Thyroid gland (tissue), 4 donors: ENCODE measurements around the gene SLC9A4. TPM values are rescaled to one million over a fixed set of nuclear protein-coding genes. Genes with fewer than 3 reads are reported as not detected.

ENCODE experiments used
- DNase-seq, 2 donors: peaks; one replicate each; pipeline ENCODE4 v3.0.0-alpha.2; 2019
- H3K27ac ChIP-seq, 3 donors: fragments of 200-600 bp; sonication (generic); 1 replicate in 2 of 3; 2 replicates in 1 of 3; pipeline ENCODE4 v1.5.1; 2016 to 2019; ENCODE audit warnings: mild to moderate bottlenecking in 1 of 3, moderate library complexity in 1 of 3
- H3K27me3 ChIP-seq: fragments of 200-600 bp; sonication (generic); one replicate; pipeline ENCODE4 v1.5.1; 2019
- H3K36me3 ChIP-seq, 2 donors: fragments of 200-600 bp; sonication (generic); one replicate each; pipeline ENCODE4 v1.5.1; 2016 to 2019
- H3K4me1 ChIP-seq, 2 donors: fragments of 200-600 bp; sonication (generic); one replicate each; pipeline ENCODE4 v1.5.1; 2017 to 2019
- H3K4me3 ChIP-seq, 3 donors: fragments of 200-600 bp; sonication (generic); replicated peaks in 1 of 3; 1 replicate in 2 of 3; 2 replicates in 1 of 3; pipeline ENCODE4 v1.5.1; 2016; ENCODE audit warnings: mild to moderate bottlenecking in 1 of 3
- H3K9me3 ChIP-seq: fragments of 200-600 bp; sonication (generic); one replicate; pipeline ENCODE4 v1.5.1; 2017
- POLR2A ChIP-seq, 2 donors: fragments of 450-650 bp; IDR thresholded peaks; one replicate each; pipeline ENCODE4 v1.6.1; 2017; ENCODE audit warnings: antibody characterized with exemption in 2 of 2, mild to moderate bottlenecking in 2 of 2, moderate library complexity in 1 of 2
- WGBS, 2 donors: methylation state at CpG; one replicate each; pipeline ENCODE4 v1.1.5; 2017; 5-methylcytosine and 5-hydroxymethylcytosine counted together
- intact Hi-C: fragments of 100-400 bp; cut with DNase I; formaldehyde crosslinking; loops from one replicate; pipeline ENCODE4 v1.15.1; 2023
- total RNA-seq, 4 donors: library from RNA; depleted of rRNA; stranded (reverse); fragments of >200 nt; gene quantifications; one replicate each; pipeline ENCODE4 v1.2.3, GENCODE V29; 2016
- TF ChIP-seq, protein P1 (sequence below), 6 experiments: fragments of 200-600 bp in 3 of 6; fragments of 450-650 bp in 3 of 6; sonication (generic) in 3 of 6; IDR thresholded peaks; one replicate each; pipeline ENCODE4 v1.5.1; 2016 to 2019; ENCODE audit warnings: antibody characterized with exemption in 6 of 6, mild to moderate bottlenecking in 2 of 6, inconsistent platforms in 1 of 6, moderate library complexity in 1 of 6

The SLC9A4 gene
- total RNA-seq, 4 donors from 2014 or later, result not detected

DNA sequence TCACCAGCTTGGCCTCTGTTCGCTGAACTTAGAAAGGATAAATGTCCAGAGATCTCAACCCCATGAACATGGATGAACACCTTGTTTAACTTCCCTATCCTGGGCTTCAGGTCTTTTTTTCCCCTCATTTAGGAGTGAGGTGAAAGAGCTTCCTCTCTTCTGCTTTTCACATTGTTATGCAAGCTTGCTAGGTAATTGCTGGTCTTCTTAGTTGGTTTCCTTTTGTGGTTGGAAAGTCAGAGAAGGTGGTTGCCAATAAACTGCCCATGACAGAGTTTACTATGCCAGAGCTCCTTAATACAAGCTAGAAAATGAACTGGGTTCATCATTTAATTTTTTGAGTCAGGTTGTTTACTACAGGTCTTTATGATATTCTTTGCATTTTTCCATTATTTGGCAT lies 16.6 kb downstream of the SLC9A4 start:
- intact Hi-C loops, result no loop called here
- no peak overlapping the region for H3K27ac ChIP-seq
- no peaks in the 10 kb centered on the region for H3K36me3 ChIP-seq
- H3K9me3 ChIP-seq, result no peaks in the 10 kb centered on the region
- TF ChIP-seq, protein P1, sequence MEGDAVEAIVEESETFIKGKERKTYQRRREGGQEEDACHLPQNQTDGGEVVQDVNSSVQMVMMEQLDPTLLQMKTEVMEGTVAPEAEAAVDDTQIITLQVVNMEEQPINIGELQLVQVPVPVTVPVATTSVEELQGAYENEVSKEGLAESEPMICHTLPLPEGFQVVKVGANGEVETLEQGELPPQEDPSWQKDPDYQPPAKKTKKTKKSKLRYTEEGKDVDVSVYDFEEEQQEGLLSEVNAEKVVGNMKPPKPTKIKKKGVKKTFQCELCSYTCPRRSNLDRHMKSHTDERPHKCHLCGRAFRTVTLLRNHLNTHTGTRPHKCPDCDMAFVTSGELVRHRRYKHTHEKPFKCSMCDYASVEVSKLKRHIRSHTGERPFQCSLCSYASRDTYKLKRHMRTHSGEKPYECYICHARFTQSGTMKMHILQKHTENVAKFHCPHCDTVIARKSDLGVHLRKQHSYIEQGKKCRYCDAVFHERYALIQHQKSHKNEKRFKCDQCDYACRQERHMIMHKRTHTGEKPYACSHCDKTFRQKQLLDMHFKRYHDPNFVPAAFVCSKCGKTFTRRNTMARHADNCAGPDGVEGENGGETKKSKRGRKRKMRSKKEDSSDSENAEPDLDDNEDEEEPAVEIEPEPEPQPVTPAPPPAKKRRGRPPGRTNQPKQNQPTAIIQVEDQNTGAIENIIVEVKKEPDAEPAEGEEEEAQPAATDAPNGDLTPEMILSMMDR (IDR thresholded peaks at IDR 0.05), result no peak
- TF ChIP-seq POLR2A (IDR thresholded peaks at IDR 0.05), result no peak
- no peaks in the 10 kb centered on the region for H3K27me3 ChIP-seq
- no peaks in the 10 kb centered on the region for H3K4me1 ChIP-seq
- no peak overlapping the region for H3K4me3 ChIP-seq
- WGBS, 2 donors, result 89 to 98% methylated on average over 1 of the region's 1 CpG
- DNase-seq, result no peak

DNA sequence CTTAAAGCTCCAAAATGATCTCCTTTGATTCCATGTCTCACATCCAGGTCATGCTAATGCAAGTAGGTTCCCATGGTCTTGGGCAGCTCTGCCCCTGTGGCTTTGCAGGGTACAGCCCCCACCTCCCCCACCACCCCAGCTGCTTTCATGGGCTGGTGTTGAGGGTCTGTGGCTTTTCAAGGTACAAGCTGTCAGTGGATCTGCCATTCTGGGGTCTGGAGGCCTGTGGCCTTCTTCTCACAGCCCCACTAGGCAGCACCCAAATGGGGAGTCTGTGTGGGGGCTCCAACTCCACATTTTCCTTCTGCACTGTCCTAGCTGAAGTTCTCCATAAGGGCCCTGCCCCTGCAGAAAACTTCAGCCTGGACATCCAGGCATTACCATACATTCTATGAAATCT lies 19.0 kb downstream of the SLC9A4 start:
- no peak for DNase-seq
- Histone ChIP-seq H3K9me3 (no peaks in the 10 kb centered on the region), H3K4me3 (no peak overlapping the region), H3K27me3 (no peaks in the 10 kb centered on the region), H3K4me1 (no peaks in the 10 kb centered on the region), H3K27ac (no peak overlapping the region), H3K36me3 (no peaks in the 10 kb centered on the region)
- TF ChIP-seq, protein P1 (IDR thresholded peaks at IDR 0.05), result no peak
- no peak for TF ChIP-seq POLR2A (IDR thresholded peaks at IDR 0.05)
- intact Hi-C loops, result no loop called here

DNA sequence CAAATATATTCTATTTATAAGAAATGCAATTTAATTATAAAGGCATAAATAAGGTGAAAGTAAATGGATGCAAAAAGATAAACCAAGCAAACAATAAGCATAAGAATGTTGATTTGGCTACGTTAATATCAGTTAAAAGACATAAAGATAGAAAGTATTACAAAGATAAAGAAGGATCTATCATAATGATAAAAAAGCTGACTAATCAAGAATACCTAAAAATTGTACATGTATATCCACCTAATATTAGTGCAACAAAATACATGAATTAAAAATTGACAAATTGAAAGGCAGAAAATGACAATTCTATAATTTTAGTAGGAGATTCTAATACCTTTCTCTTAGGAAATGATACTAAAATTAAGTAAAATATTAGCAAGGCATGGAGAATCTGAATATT lies 21.5 kb downstream of the SLC9A4 start:
- Histone ChIP-seq H3K4me1 (no peaks in the 10 kb centered on the region), H3K27me3 (no peaks in the 10 kb centered on the region), H3K27ac (no peak overlapping the region), H3K36me3 (no peaks in the 10 kb centered on the region), H3K9me3 (no peaks in the 10 kb centered on the region), H3K4me3 (no peak overlapping the region)
- 93 to 94% methylated on average over 1 of the region's 1 CpG for WGBS, 2 donors
- no peak for DNase-seq
- TF ChIP-seq, protein P1 (IDR thresholded peaks at IDR 0.05), result no peak
- no peak for TF ChIP-seq POLR2A (IDR thresholded peaks at IDR 0.05)
- intact Hi-C loops, result no loop called here

DNA sequence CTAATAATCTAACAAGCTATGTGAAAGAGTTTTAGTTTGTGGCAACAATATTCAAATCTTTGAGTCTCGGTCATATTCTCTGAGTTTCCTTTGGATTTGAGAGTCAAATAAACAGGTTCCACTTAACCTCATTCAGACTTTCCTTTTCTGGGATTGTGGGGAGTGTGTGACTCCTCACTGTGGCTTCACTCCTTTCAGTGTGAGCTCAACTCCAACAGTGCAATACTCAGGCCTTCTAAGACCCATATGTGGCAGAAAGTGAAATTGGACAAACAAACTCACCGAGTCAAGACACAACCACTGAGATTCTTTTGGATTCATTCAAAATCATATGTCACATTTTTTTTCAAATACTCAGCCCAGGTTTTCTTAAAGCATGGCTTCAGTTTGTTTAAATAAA lies 25.4 kb downstream of the SLC9A4 start:
- WGBS, 2 donors, result 87% methylated on average over 2 of the region's 2 CpGs
- H3K9me3 ChIP-seq, result no peaks in the 10 kb centered on the region
- no peaks in the 10 kb centered on the region for H3K36me3 ChIP-seq
- H3K27me3 ChIP-seq, result no peaks in the 10 kb centered on the region
- no peak for DNase-seq
- intact Hi-C loops, result no loop called here
- H3K4me3 ChIP-seq, result no peak overlapping the region
- H3K27ac ChIP-seq, result no peak overlapping the region
- TF ChIP-seq POLR2A (IDR thresholded peaks at IDR 0.05), result no peak
- TF ChIP-seq, protein P1 (IDR thresholded peaks at IDR 0.05), result no peak
- H3K4me1 ChIP-seq, result no peaks in the 10 kb centered on the region

DNA sequence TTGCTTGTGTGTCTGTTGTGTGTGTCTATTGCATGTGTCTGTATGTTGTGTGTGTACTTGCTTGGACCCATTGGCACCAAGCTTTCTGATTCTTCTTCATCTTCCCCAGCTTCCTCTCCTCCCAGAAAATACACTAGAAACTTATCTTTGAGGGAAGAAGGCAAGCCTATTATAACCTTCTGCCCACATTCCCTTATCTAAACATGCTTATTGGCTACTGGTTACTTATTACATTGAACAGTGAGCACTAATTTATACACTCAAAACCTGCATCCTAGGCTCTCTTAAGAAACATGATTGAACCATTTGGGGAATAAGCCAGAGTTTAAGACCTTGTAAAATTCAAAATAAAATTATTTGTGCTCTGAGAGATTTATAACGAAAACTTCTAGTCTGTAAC lies 26.5 kb downstream of the SLC9A4 start:
- Histone ChIP-seq H3K36me3 (no peaks in the 10 kb centered on the region), H3K9me3 (no peaks in the 10 kb centered on the region), H3K27me3 (no peaks in the 10 kb centered on the region), H3K27ac (no peak overlapping the region), H3K4me1 (no peaks in the 10 kb centered on the region), H3K4me3 (no peak overlapping the region)
- TF ChIP-seq, protein P1 (IDR thresholded peaks at IDR 0.05), result no peak
- TF ChIP-seq POLR2A (IDR thresholded peaks at IDR 0.05), result no peak
- 92 to 95% methylated on average over 1 of the region's 1 CpG for WGBS, 2 donors
- no peak for DNase-seq
- intact Hi-C loops, result no loop called here
